Panc1 (cell line): ENCODE measurements around the gene MED14.

ENCODE experiments used
- POLR2AphosphoS5 ChIP-seq: IDR thresholded peaks from 2 replicates; pipeline ENCODE4 v1.6.1; 2012; ENCODE audit warnings: mild to moderate bottlenecking, low read depth, low read length, moderate library complexity
- TF ChIP-seq, protein P1 (sequence below): fragments of 450-650 bp; IDR thresholded peaks from 2 replicates; pipeline ENCODE4 v1.5.1; 2017; ENCODE audit warnings: mild to moderate bottlenecking
- TF ChIP-seq, protein P2 (sequence below), 2 experiments: IDR thresholded peaks; 2 replicates each; pipeline ENCODE4 v1.6.1; 2011 to 2012; ENCODE audit warnings: low read depth in 2 of 2, control low read depth in 1 of 2, low read length in 1 of 2, mild to moderate bottlenecking in 1 of 2, moderate library complexity in 1 of 2; ENCODE audit not compliant: insufficient read depth in 1 of 2

DNA sequence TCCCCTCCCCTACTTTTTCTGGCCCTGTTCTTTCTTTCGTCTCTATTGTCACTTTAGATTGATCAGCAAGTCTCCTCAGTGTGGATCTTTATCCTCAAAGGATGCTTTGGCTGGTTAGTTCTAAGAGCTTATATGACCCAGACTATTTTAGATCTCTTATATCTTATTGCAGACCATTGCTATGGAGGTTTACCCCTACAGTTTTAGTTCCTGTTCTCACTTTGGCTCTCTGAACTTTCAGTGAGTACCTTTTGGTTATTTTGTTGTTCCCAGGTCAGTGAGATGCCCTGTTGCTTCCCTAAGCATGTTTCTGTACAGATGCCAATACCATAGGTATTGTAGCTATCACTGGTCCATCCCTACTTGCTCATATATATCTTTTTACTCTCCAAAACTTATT is 24.0 kb upstream of the MED14 start:
- TF ChIP-seq, protein P1, sequence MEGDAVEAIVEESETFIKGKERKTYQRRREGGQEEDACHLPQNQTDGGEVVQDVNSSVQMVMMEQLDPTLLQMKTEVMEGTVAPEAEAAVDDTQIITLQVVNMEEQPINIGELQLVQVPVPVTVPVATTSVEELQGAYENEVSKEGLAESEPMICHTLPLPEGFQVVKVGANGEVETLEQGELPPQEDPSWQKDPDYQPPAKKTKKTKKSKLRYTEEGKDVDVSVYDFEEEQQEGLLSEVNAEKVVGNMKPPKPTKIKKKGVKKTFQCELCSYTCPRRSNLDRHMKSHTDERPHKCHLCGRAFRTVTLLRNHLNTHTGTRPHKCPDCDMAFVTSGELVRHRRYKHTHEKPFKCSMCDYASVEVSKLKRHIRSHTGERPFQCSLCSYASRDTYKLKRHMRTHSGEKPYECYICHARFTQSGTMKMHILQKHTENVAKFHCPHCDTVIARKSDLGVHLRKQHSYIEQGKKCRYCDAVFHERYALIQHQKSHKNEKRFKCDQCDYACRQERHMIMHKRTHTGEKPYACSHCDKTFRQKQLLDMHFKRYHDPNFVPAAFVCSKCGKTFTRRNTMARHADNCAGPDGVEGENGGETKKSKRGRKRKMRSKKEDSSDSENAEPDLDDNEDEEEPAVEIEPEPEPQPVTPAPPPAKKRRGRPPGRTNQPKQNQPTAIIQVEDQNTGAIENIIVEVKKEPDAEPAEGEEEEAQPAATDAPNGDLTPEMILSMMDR = no peak
- TF ChIP-seq POLR2AphosphoS5 = no peak
- TF ChIP-seq, protein P2, sequence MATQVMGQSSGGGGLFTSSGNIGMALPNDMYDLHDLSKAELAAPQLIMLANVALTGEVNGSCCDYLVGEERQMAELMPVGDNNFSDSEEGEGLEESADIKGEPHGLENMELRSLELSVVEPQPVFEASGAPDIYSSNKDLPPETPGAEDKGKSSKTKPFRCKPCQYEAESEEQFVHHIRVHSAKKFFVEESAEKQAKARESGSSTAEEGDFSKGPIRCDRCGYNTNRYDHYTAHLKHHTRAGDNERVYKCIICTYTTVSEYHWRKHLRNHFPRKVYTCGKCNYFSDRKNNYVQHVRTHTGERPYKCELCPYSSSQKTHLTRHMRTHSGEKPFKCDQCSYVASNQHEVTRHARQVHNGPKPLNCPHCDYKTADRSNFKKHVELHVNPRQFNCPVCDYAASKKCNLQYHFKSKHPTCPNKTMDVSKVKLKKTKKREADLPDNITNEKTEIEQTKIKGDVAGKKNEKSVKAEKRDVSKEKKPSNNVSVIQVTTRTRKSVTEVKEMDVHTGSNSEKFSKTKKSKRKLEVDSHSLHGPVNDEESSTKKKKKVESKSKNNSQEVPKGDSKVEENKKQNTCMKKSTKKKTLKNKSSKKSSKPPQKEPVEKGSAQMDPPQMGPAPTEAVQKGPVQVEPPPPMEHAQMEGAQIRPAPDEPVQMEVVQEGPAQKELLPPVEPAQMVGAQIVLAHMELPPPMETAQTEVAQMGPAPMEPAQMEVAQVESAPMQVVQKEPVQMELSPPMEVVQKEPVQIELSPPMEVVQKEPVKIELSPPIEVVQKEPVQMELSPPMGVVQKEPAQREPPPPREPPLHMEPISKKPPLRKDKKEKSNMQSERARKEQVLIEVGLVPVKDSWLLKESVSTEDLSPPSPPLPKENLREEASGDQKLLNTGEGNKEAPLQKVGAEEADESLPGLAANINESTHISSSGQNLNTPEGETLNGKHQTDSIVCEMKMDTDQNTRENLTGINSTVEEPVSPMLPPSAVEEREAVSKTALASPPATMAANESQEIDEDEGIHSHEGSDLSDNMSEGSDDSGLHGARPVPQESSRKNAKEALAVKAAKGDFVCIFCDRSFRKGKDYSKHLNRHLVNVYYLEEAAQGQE (IDR thresholded peaks at IDR 0.05; ENCODE audit: insufficient read depth in 1 of 2, low read depth in 2 of 2, low read length in 1 of 2) = no peak
